ENCODE results near the gene FAM180B. TPM values are rescaled to one million over a fixed set of nuclear protein-coding genes. Genes with fewer than 3 reads are reported as not detected.
A peak's percentile ranks its signal among the peaks of the same experiment; 100 is the strongest.

Gene FAM180B
- total and polyA plus RNA-seq, 10 of the 15 experiments (the other 5 are each of a cell fraction or from before 2014, with no cell fraction given), result 0.04 to 0.34 TPM; not detected in 8

- TF ChIP-seq E2F4 (IDR thresholded peaks at IDR 0.05; ENCODE audit: low read depth, low read length), result 0 out of 2 replicates have a peak, but pooled peaks have one; percentile 43
- peak; percentile 98 for TF ChIP-seq POLR2A (IDR thresholded peaks at IDR 0.05; ENCODE audit: low read depth, low read length)
- no peak for TF ChIP-seq MYC (IDR thresholded peaks at IDR 0.05; ENCODE audit: insufficient read depth, insufficient read length, insufficient replicate concordance, low read length, severe bottlenecking)
- peak; percentile 76 for TF ChIP-seq ATF7 (IDR thresholded peaks at IDR 0.05; ENCODE audit: low read depth)
- peak; percentile 47; the same call in 1 of the 2 replicates for TF ChIP-seq ZNF687 (IDR thresholded peaks at IDR 0.05)
- peak; percentile 57; the same call in 1 of the 2 replicates for TF ChIP-seq BACH1 (IDR thresholded peaks at IDR 0.05; ENCODE audit: borderline replicate concordance)
- no peak for TF ChIP-seq CHD4 (IDR thresholded peaks at IDR 0.05)
- peak; percentile 66 for TF ChIP-seq SP1 (IDR thresholded peaks at IDR 0.05; ENCODE audit: low read depth, low read length)
- TF ChIP-seq ZZZ3 (IDR thresholded peaks at IDR 0.05; ENCODE audit: control insufficient read depth, insufficient read length, low read depth), result peak; percentile 40
- TF ChIP-seq REST (IDR thresholded peaks at IDR 0.05; ENCODE audit: low read depth, low read length), result no peak
- TF ChIP-seq, protein P1, sequence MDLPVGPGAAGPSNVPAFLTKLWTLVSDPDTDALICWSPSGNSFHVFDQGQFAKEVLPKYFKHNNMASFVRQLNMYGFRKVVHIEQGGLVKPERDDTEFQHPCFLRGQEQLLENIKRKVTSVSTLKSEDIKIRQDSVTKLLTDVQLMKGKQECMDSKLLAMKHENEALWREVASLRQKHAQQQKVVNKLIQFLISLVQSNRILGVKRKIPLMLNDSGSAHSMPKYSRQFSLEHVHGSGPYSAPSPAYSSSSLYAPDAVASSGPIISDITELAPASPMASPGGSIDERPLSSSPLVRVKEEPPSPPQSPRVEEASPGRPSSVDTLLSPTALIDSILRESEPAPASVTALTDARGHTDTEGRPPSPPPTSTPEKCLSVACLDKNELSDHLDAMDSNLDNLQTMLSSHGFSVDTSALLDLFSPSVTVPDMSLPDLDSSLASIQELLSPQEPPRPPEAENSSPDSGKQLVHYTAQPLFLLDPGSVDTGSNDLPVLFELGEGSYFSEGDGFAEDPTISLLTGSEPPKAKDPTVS (IDR thresholded peaks at IDR 0.05; ENCODE audit: low read depth, low read length), result peak; percentile 83; the same call in 1 of the 2 replicates
- TF ChIP-seq SMARCA5 (IDR thresholded peaks at IDR 0.05), result peak; percentile 84
- TF ChIP-seq USF2 (IDR thresholded peaks at IDR 0.05; ENCODE audit: borderline replicate concordance, low read depth, low read length), result no peak
- no peak for TF ChIP-seq BRCA1 (IDR thresholded peaks at IDR 0.05; ENCODE audit: low read depth, low read length)
- no peak; the same call in 1 of the 2 replicates for TF ChIP-seq SMC3 (IDR thresholded peaks at IDR 0.05; ENCODE audit: borderline replicate concordance, low read length)
- TF ChIP-seq FOXM1 (IDR thresholded peaks at IDR 0.05; ENCODE audit: low read depth, low read length), result peak; percentile 48; the same call in 1 of the 2 replicates
- peak; percentile 89 for TF ChIP-seq TCF12 (IDR thresholded peaks at IDR 0.05; ENCODE audit: low read depth, low read length)
- TF ChIP-seq RELA (IDR thresholded peaks at IDR 0.05; ENCODE audit: borderline replicate concordance, partially characterized antibody), result peak; percentile 90
Observed at GRCh38 chr11:47578524-47579494, 7.7 kb upstream of the FAM180B start, which contains the start of the genes KBTBD4 and NDUFS3 (continued).

Data from GM12878 (cell line).